ENCODE data around the gene HMGN2. TPM values are rescaled to one million over a fixed set of nuclear protein-coding genes. Genes with fewer than 3 reads are reported as not detected.

The HMGN2 gene
- total RNA-seq (100 to 1,000 TPM; 118 to 483 (median 293) TPM), polyA plus RNA-seq (100 to 1,000 TPM; 313 to 415 (median 404) TPM)
- long read RNA-seq, donor 1, transcript HMGN2-205 (5 exons, 952 nt): minor isoform, 11 of 279 reads
- long read RNA-seq, donor 1, transcript HMGN2-201 (6 exons, 1,191 nt): major isoform, 217 of 279 reads
- long read RNA-seq, donor 1, partial matches to known transcripts: 35 of 279 reads
- long read RNA-seq, donor 1, other reads (novel, unspliced or antisense): 11 of 279 reads
- long read RNA-seq, donor 2, transcript HMGN2-201 (6 exons, 1,191 nt): major isoform, 144 of 171 reads
- long read RNA-seq, donor 2, partial matches to known transcripts: 18 of 171 reads
- long read RNA-seq, donor 2, other reads (novel, unspliced or antisense): 0 of 171 reads
- long read RNA-seq, donor 3, transcript HMGN2-205 (5 exons, 952 nt): minor isoform, 5 of 142 reads
- long read RNA-seq, donor 3, transcript HMGN2-201 (6 exons, 1,191 nt): major isoform, 136 of 142 reads
- long read RNA-seq, donor 3, partial matches to known transcripts: 0 of 142 reads
- long read RNA-seq, donor 3, other reads (novel, unspliced or antisense): 0 of 142 reads
- long read RNA-seq, donor 4, transcript HMGN2-201 (6 exons, 1,191 nt): major isoform, 278 of 303 reads
- long read RNA-seq, donor 4, transcript HMGN2-205 (5 exons, 952 nt): minor isoform, 8 of 303 reads
- long read RNA-seq, donor 4, partial matches to known transcripts: 9 of 303 reads
- long read RNA-seq, donor 4, other reads (novel, unspliced or antisense): 8 of 303 reads
- long read RNA-seq, donor 5, transcript HMGN2-201 (6 exons, 1,191 nt): major isoform, 283 of 308 reads
- long read RNA-seq, donor 5, partial matches to known transcripts: 7 of 308 reads
- long read RNA-seq, donor 5, other reads (novel, unspliced or antisense): 9 of 308 reads
- long read RNA-seq, donor 6, transcript HMGN2-201 (6 exons, 1,191 nt): major isoform, 215 of 244 reads
- long read RNA-seq, donor 6, partial matches to known transcripts: 3 of 244 reads
- long read RNA-seq, donor 6, other reads (novel, unspliced or antisense): 22 of 244 reads
- long read RNA-seq, donor 7, transcript HMGN2-205 (5 exons, 952 nt): minor isoform, 5 of 135 reads
- long read RNA-seq, donor 7, transcript HMGN2-201 (6 exons, 1,191 nt): major isoform, 114 of 135 reads
- long read RNA-seq, donor 7, partial matches to known transcripts: 8 of 135 reads
- long read RNA-seq, donor 7, other reads (novel, unspliced or antisense): 7 of 135 reads
- long read RNA-seq, donor 8, transcript HMGN2-205 (5 exons, 952 nt): minor isoform, 10 of 364 reads
- long read RNA-seq, donor 8, transcript HMGN2-201 (6 exons, 1,191 nt): major isoform, 313 of 364 reads
- long read RNA-seq, donor 8, partial matches to known transcripts: 18 of 364 reads
- long read RNA-seq, donor 8, other reads (novel, unspliced or antisense): 17 of 364 reads
- long read RNA-seq, donor 9, transcript HMGN2-201 (6 exons, 1,191 nt): major isoform, 184 of 241 reads
- long read RNA-seq, donor 9, transcript HMGN2-205 (5 exons, 952 nt): minor isoform, 7 of 241 reads
- long read RNA-seq, donor 9, partial matches to known transcripts: 36 of 241 reads
- long read RNA-seq, donor 9, other reads (novel, unspliced or antisense): 5 of 241 reads
- long read RNA-seq, donor 10, transcript HMGN2-201 (6 exons, 1,191 nt): major isoform, 133 of 146 reads
- long read RNA-seq, donor 10, partial matches to known transcripts: 8 of 146 reads
- long read RNA-seq, donor 10, other reads (novel, unspliced or antisense): 0 of 146 reads

DNA sequence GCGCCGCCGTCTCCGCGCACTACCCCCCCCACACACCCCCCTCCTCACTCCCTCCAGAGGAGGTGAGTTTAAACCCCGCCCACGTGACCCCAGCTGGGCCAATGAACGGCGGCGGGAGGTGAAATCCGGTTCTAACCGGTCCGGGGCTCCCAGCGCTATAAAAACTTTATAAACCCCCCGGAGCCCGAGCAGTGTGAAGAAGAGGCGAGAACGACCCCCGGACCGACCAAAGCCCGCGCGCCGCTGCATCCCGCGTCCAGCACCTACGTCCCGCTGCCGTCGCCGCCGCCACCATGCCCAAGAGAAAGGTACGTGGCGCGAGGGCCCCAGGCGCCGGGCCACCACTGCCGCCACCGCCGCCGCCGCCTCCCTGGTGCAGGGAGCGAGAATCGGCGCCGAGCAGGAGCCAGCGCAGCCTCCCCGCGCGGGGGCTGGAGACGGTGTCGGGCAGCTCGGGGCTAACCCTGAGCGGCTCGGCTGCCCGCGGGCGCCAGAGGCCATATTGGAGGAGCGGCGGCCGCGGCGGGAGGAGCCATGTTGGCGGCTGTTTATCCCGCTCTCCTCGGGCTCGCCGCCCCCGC, at the start of gene HMGN2:
Gene HMGN2, plus strand, starts transcription at position 121 of the 581 bp plus-strand sequence. Its CDS starts 173 bp downstream, at position 294.
- Histone ChIP-seq H3K27ac (peak within 1 kb of the TSS; percentile 97 to 100 (median 99)), H3K9me3 (replicated peaks in 1 of 3) (no peaks in the 10 kb centered on the region), H3K4me1 (replicated peaks in 1 of 2) (peaks cover 19 to 52% of the 10 kb centered on the region in 2 donors), H3K4me3 (peak within 1 kb of the TSS; percentile 63 to 95 (median 90)), H3K36me3 (replicated peaks in 1 of 2) (peaks cover 0 to 37% of the 10 kb centered on the region in 2 donors), H3K27me3 (no peaks in the 10 kb centered on the region)
- DNase-seq: peak; percentile 93 to 95 (median 94)
- TF ChIP-seq CTCF (IDR thresholded peaks at IDR 0.05) (peak in 1 of 6 experiments; percentile 1), POLR2A (IDR thresholded peaks at IDR 0.05) (peak in 1 of 2 donors; percentile 5)
- intact Hi-C loops (cut with DNase I): no loop called here
- WGBS, 4 donors: 0% methylated on average over 21 to 69 of the region's 69 CpGs; no CpG with 5 or more reads in 1 of the 4 donors

DNA sequence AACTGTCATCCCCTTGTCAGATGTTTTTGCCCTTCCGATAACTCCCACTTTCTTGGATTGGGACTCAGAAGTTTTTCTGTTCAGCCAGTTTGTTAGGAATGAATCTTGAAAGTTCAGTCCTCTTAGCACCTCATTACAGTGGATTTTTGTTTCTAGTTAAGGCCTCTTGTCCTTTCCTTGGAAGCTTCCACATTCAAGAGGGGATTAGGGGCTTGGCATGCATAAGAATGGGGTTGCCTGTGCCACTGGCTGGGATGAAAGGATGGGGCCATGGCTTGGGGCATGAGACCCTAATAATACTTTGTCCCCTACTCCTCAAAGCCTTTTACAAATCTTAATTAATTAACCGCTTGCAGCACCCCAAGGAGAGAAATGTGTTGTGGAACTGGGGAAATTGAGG, 42.5 kb upstream of the HMGN2 start:
- 91 to 94% (median 92%) methylated on average over 2 of the region's 2 CpGs for WGBS, 4 donors
- Histone ChIP-seq H3K4me1 (replicated peaks in 1 of 2) (peaks cover 11 to 28% of the 10 kb centered on the region in 2 donors), H3K4me3 (no peak overlapping the region), H3K36me3 (replicated peaks in 1 of 2) (no peaks in the 10 kb centered on the region), H3K9me3 (replicated peaks in 1 of 3) (no peaks in the 10 kb centered on the region), H3K27ac (no peak overlapping the region), H3K27me3 (no peaks in the 10 kb centered on the region)
- DNase-seq: peak in 1 of 7 donors; percentile 15
- TF ChIP-seq CTCF (IDR thresholded peaks at IDR 0.05) (no peak), POLR2A (IDR thresholded peaks at IDR 0.05) (no peak)
- intact Hi-C loops (cut with DNase I): no loop called here

- Histone ChIP-seq H3K27ac (peak within 1 kb of the TSS; percentile 30 to 74 (median 72)), H3K27me3 (no peaks in the 10 kb centered on the region), H3K4me3 (peak within 1 kb of the TSS in 3 of 4 donors; percentile 30 to 70 (median 60)), H3K4me1 (replicated peaks in 1 of 2) (peaks cover 11 to 28% of the 10 kb centered on the region in 2 donors), H3K36me3 (replicated peaks in 1 of 2) (peaks cover 0 to 12% of the 10 kb centered on the region in 2 donors), H3K9me3 (replicated peaks in 1 of 3) (no peaks in the 10 kb centered on the region)
- intact Hi-C loops (cut with DNase I): no loop called here
- 0 to 1% (median 0%) methylated on average over 16 to 45 of the region's 45 CpGs for WGBS, 4 donors
- TF ChIP-seq CTCF (IDR thresholded peaks at IDR 0.05): no peak
- peak; percentile 64 to 86 for TF ChIP-seq POLR2A (IDR thresholded peaks at IDR 0.05)
- DNase-seq: peak; percentile 98 to 99 (median 98)
These were observed 40.1 kb upstream of the HMGN2 start, which contains the start of gene DHDDS for GRCh38 chr1:26431979-26432695. DHDDS (plus strand) TSS chr1:26432321; CDS start chr1:26432946, 625 bp downstream.
